GM21528 (cell line): ENCODE measurements around the gene LIF.
"Not testable (repeated sequence)": the region's sequence is repeated elsewhere in the genome, so short reads cannot be mapped to it uniquely, and the experiment has no call there.

Source experiments
- ATAC-seq: cut with Tn5 transposase; IDR thresholded peaks from one replicate; pipeline ENCODE4 v1.9.1; 2021; ENCODE audit warnings: mild to moderate bottlenecking, moderate library complexity; ENCODE audit not compliant: unreplicated experiment, low FRiP score

The LIF gene

GRCh38 chr22:30228509-30229359 is 17.8 kb downstream of the LIF start:
- no peak for ATAC-seq

GRCh38 chr22:30227438-30228228 is 18.9 kb downstream of the LIF start:
- ATAC-seq, result no peak

GRCh38 chr22:30226192-30226832 is 20.2 kb downstream of the LIF start:
- ATAC-seq, result no peak

- no peak for ATAC-seq
Measured at GRCh38 chr22:30225220-30225927, 21.2 kb downstream of the LIF start.

GRCh38 chr22:30224161-30224857 is 22.2 kb downstream of the LIF start:
- ATAC-seq, result no peak

- ATAC-seq, result no peak
Measured at GRCh38 chr22:30223303-30223702, 23.3 kb downstream of the LIF start.

- ATAC-seq, result no peak
Measured at GRCh38 chr22:30222321-30222720, 24.2 kb downstream of the LIF start.

GRCh38 chr22:30221121-30221992 is 25.2 kb downstream of the LIF start:
- ATAC-seq, result no peak

GRCh38 chr22:30220338-30221012 is 26.1 kb downstream of the LIF start:
- ATAC-seq, result no peak

- ATAC-seq, result no peak
Measured at GRCh38 chr22:30219668-30220278, 26.8 kb downstream of the LIF start.

GRCh38 chr22:30219049-30219654 is 27.4 kb downstream of the LIF start:
- no peak for ATAC-seq

GRCh38 chr22:30217698-30218560 is 28.6 kb downstream of the LIF start:
- ATAC-seq, result no peak

- ATAC-seq, result no peak
Measured at GRCh38 chr22:30216710-30217109, 29.8 kb downstream of the LIF start.

- ATAC-seq, result not testable (repeated sequence)
Measured at GRCh38 chr22:30216272-30216671, 30.3 kb downstream of the LIF start.

GRCh38 chr22:30214703-30215407 is 31.7 kb downstream of the LIF start:
- no peak for ATAC-seq

- ATAC-seq, result no peak
Measured at GRCh38 chr22:30212996-30213441, 33.5 kb downstream of the LIF start.
